ENCODE data around the gene FBXO34. TPM values are rescaled to one million over a fixed set of nuclear protein-coding genes. Genes with fewer than 3 reads are reported as not detected.

FBXO34 gene
- total and polyA plus RNA-seq, 10 of the 15 experiments (the other 5 are each of a cell fraction or from before 2014, with no cell fraction given), result 5.6 to 22.8 (median 17.6) TPM

GRCh38 chr14:55353686-55354467, 82.7 kb downstream of the FBXO34 start:
- Histone ChIP-seq H3K27me3 (replicated peaks in 1 of 2; ENCODE audit: control insufficient read depth in 2 of 2, insufficient read depth in 2 of 2, low read length in 1 of 2) (no peaks in the 10 kb centered on the region), H3K36me3 (ENCODE audit: control insufficient read depth in 2 of 2, insufficient read depth in 2 of 2, low read length in 1 of 2) (peaks cover 7 to 16% of the 10 kb centered on the region in 2 experiments), H3K79me2 (ENCODE audit: control insufficient read depth, insufficient read depth, low read length) (no peaks in the 10 kb centered on the region; the same call in none of the 2 replicates), H3K4me3 (no peak overlapping the region), H3K9me3 (replicated peaks; ENCODE audit: control insufficient read depth, insufficient read depth, low read length) (no peaks in the 10 kb centered on the region), H4K20me1 (ENCODE audit: control insufficient read depth, insufficient read depth) (no peaks in the 10 kb centered on the region), H3K4me1 (ENCODE audit: control insufficient read depth, insufficient read depth, low read length) (peaks cover 6% of the 10 kb centered on the region), H2AFZ (ENCODE audit: control insufficient read depth, low read depth, low read length) (no peak overlapping the region), H3K9ac (ENCODE audit: control insufficient read depth, insufficient read depth, low read length) (no peak overlapping the region), H3K4me2 (ENCODE audit: control insufficient read depth, insufficient read depth) (no peak overlapping the region), H3K27ac (ENCODE audit: control insufficient read depth, insufficient read depth) (no peak overlapping the region)
- ATAC-seq (no peak), DNase-seq (ENCODE audit: low read depth, low spot score) (no peak), FAIRE-seq (no peak)
- in situ Hi-C loops (cut with MboI), result loop anchor here (5.0 kb wide), 1 partner anchor 82 kb away; the partner anchor contains the start of gene FBXO34
- no TSS peak for BruUV-seq (replicated peaks)
- ChIA-PET SMC1A (ENCODE audit: uncharacterized antibody, unreplicated experiment) (interaction anchor here (0.7 to 12.7 kb wide), 28 partner anchors 9 to 162 kb away, joined by 3 to 161 read pairs (median 5); partner anchors contain the start of gene FBXO34), RAD21 (ENCODE audit: unreplicated experiment) (interaction anchor here (0.7 to 7.4 kb wide), 23 partner anchors 7 to 303 kb away, joined by 3 to 65 read pairs (median 5); partner anchors contain the start of genes DLGAP5, FBXO34 and MAPK1IP1L), CTCF (interaction anchor here (0.6 to 13.6 kb wide), 47 partner anchors 8 to 303 kb away, joined by 3 to 255 read pairs (median 6); partner anchors contain the start of genes DLGAP5, FBXO34 and MAPK1IP1L), POLR2A (interaction anchor here (0.5 to 1.3 kb wide), 5 partner anchors 81 to 233 kb away, joined by 3 to 5 read pairs (median 4); no protein-coding TSS in a partner anchor)
- 90% methylated on average over 11 of the region's 11 CpGs for WGBS (ENCODE audit: insufficient coverage, insufficient replicate concordance, low lambda C conversion rate, missing lambda C conversion rate)
- intact Hi-C loops (cut with micrococcal nuclease; ENCODE audit: unreplicated experiment), result loop anchor here (1.0 kb wide), 3 partner anchors 83 to 141 kb away; partner anchors contain the start of gene FBXO34
- TF ChIP-seq SMARCA5 (IDR thresholded peaks at IDR 0.05), result no peak
- TF ChIP-seq ETV6 (conservative IDR thresholded peaks at IDR 0.05 in 1 of 2, IDR thresholded peaks at IDR 0.05 in 1 of 2; ENCODE audit: borderline replicate concordance in 1 of 2, low read depth in 1 of 2), result no peak
- TF ChIP-seq, protein P1, sequence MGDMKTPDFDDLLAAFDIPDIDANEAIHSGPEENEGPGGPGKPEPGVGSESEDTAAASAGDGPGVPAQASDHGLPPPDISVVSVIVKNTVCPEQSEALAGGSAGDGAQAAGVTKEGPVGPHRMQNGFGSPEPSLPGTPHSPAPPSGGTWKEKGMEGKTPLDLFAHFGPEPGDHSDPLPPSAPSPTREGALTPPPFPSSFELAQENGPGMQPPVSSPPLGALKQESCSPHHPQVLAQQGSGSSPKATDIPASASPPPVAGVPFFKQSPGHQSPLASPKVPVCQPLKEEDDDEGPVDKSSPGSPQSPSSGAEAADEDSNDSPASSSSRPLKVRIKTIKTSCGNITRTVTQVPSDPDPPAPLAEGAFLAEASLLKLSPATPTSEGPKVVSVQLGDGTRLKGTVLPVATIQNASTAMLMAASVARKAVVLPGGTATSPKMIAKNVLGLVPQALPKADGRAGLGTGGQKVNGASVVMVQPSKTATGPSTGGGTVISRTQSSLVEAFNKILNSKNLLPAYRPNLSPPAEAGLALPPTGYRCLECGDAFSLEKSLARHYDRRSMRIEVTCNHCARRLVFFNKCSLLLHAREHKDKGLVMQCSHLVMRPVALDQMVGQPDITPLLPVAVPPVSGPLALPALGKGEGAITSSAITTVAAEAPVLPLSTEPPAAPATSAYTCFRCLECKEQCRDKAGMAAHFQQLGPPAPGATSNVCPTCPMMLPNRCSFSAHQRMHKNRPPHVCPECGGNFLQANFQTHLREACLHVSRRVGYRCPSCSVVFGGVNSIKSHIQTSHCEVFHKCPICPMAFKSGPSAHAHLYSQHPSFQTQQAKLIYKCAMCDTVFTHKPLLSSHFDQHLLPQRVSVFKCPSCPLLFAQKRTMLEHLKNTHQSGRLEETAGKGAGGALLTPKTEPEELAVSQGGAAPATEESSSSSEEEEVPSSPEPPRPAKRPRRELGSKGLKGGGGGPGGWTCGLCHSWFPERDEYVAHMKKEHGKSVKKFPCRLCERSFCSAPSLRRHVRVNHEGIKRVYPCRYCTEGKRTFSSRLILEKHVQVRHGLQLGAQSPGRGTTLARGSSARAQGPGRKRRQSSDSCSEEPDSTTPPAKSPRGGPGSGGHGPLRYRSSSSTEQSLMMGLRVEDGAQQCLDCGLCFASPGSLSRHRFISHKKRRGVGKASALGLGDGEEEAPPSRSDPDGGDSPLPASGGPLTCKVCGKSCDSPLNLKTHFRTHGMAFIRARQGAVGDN (IDR thresholded peaks at IDR 0.05), result no peak
- no peak for TF ChIP-seq TBL1XR1 (IDR thresholded peaks at IDR 0.05; ENCODE audit: low read depth, low read length)
- 0 out of 2 replicates have a peak, but pooled peaks have one; percentile 32 for TF ChIP-seq POLR2A (IDR thresholded peaks at IDR 0.05; ENCODE audit: low read depth, low read length)

Measured in GM12878 (cell line).